Measurements from ENCODE around the gene ZSCAN18. TPM values are rescaled to one million over a fixed set of nuclear protein-coding genes. Genes with fewer than 3 reads are reported as not detected.

Gene ZSCAN18
- total RNA-seq, 1 experiment from 2014 or later: 0.12 TPM

DNA sequence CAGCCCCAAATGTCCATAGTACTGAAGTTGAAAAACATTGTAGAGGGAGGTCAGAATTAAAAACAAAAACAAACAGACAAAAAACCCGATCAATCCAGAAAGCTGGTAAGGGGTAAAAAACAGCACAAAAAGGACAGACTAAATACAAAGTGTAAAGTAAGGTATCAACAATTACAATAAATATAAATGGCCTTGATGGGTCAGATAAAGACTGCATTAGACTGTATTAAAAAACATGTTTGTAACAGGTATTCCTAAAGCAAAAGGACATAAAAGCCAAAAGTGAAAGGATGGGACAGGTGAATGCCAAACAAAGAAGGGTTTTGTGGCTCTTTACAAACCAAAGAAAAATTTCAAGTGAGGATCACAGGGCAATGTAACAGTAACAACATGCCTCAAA lies 36.2 kb upstream of the ZSCAN18 start:
- DNase-seq (ENCODE audit: low read depth, low spot score): no peak
- H3K4me1 ChIP-seq (ENCODE audit: control insufficient read depth in 1 of 2, insufficient read depth in 2 of 2, low read length in 2 of 2): no peaks in the 10 kb centered on the region
- no peaks in the 10 kb centered on the region for H3K79me2 ChIP-seq (ENCODE audit: insufficient read depth, low read length)
- ChIA-PET RAD21 (ENCODE audit: low non-redundant PET in 1 of 2, low total read pairs in 2 of 2, uncharacterized antibody in 2 of 2, unreplicated experiment in 2 of 2) (no interaction called here), CTCF (no interaction called here), POLR2A (no interaction called here)
- no peaks in the 10 kb centered on the region; a peak in 1 of 4 replicates for H3K36me3 ChIP-seq (ENCODE audit: control insufficient read depth in 1 of 2, insufficient read depth in 2 of 2, low read length in 2 of 2)
- no peak overlapping the region for H3K9ac ChIP-seq (ENCODE audit: low read length)
- no peak overlapping the region for H3K4me3 ChIP-seq (replicated peaks in 1 of 2; ENCODE audit: low read depth in 1 of 2, low read length in 2 of 2)
- H2AFZ ChIP-seq (ENCODE audit: low read depth, low read length, poor library complexity, severe bottlenecking): no peak overlapping the region
- BruUV-seq (replicated peaks): no TSS peak
- TF ChIP-seq ZNF274 (IDR thresholded peaks at IDR 0.05; ENCODE audit: low read depth, low read length) (no peak), EZH2phosphoT487 (IDR thresholded peaks at IDR 0.05; ENCODE audit: borderline replicate concordance) (no peak), ELF1 (IDR thresholded peaks at IDR 0.05; ENCODE audit: borderline replicate concordance, low read depth) (no peak), EZH2 (IDR thresholded peaks at IDR 0.05) (no peak), FOSL1 (IDR thresholded peaks at IDR 0.05; ENCODE audit: low read depth) (no peak), EGR1 (IDR thresholded peaks at IDR 0.05; ENCODE audit: low read depth) (no peak), YY1 (IDR thresholded peaks at IDR 0.05; ENCODE audit: extremely low read depth, insufficient replicate concordance, low read depth, low read length) (no peak), SIN3A (IDR thresholded peaks at IDR 0.05; ENCODE audit: low read depth) (no peak), RAD21 (IDR thresholded peaks at IDR 0.05; ENCODE audit: low read depth) (no peak), ZFX (IDR thresholded peaks at IDR 0.05) (no peak), JUND (IDR thresholded peaks at IDR 0.05) (no peak)
- TF ChIP-seq, protein P1, sequence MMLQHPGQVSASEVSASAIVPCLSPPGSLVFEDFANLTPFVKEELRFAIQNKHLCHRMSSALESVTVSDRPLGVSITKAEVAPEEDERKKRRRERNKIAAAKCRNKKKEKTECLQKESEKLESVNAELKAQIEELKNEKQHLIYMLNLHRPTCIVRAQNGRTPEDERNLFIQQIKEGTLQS (IDR thresholded peaks at IDR 0.05): no peak
- no peak overlapping the region for H3K27ac ChIP-seq (ENCODE audit: low read depth, low read length)
- no peaks in the 10 kb centered on the region for H3K9me2 ChIP-seq (ENCODE audit: insufficient read depth)
- H3K27me3 ChIP-seq (ENCODE audit: insufficient read depth, low read length): no peaks in the 10 kb centered on the region
- no peaks in the 10 kb centered on the region for H4K20me1 ChIP-seq (ENCODE audit: insufficient read depth)
- intact Hi-C loops (cut with micrococcal nuclease): no loop called here
- ATAC-seq: no peak
- peaks cover 7 to 39% of the 10 kb centered on the region in 2 experiments; a peak in 3 of 4 replicates for H3K9me3 ChIP-seq (ENCODE audit: control insufficient read depth in 1 of 2, insufficient read depth in 1 of 2, low read depth in 1 of 2, low read length in 2 of 2)
- no peak overlapping the region for H3K4me2 ChIP-seq (ENCODE audit: low read length)

DNA sequence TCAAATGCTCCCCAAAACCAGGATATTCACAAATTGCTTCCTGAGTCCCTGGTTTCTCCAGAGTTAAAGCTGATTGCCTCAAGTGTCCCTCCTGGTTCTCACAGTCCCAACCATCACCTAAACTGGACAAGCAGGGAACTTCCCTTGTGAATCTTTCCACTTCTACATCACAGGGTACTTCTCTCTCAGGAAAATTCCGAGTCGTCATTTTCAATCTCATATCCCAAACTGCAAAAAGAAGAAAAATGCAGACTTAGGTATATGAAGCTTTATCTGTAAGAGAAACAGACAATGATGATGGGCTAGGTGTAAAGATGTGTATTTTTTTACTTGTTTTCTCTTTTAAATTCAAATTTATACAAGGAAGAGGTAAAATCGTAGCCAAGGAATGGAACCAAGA lies 31.3 kb upstream of the ZSCAN18 start:
- BruUV-seq (replicated peaks): no TSS peak
- H3K36me3 ChIP-seq (ENCODE audit: control insufficient read depth in 1 of 2, insufficient read depth in 2 of 2, low read length in 2 of 2): no peaks in the 10 kb centered on the region
- no peak overlapping the region for H3K27ac ChIP-seq (ENCODE audit: low read depth, low read length)
- intact Hi-C loops (cut with micrococcal nuclease): no loop called here
- no peaks in the 10 kb centered on the region for H3K79me2 ChIP-seq (ENCODE audit: insufficient read depth, low read length)
- DNase-seq (ENCODE audit: low read depth, low spot score) (no peak), ATAC-seq (no peak)
- H3K4me1 ChIP-seq (ENCODE audit: control insufficient read depth in 1 of 2, insufficient read depth in 2 of 2, low read length in 2 of 2): no peaks in the 10 kb centered on the region
- ChIA-PET RAD21 (ENCODE audit: low non-redundant PET in 1 of 2, low total read pairs in 2 of 2, uncharacterized antibody in 2 of 2, unreplicated experiment in 2 of 2) (no interaction called here), POLR2A (no interaction called here), CTCF (no interaction called here)
- no peaks in the 10 kb centered on the region for H3K27me3 ChIP-seq (ENCODE audit: insufficient read depth, low read length)
- no peaks in the 10 kb centered on the region for H3K9me2 ChIP-seq (ENCODE audit: insufficient read depth)
- H4K20me1 ChIP-seq (ENCODE audit: insufficient read depth): no peaks in the 10 kb centered on the region
- no peak overlapping the region for H3K4me3 ChIP-seq (replicated peaks in 1 of 2; ENCODE audit: low read depth in 1 of 2, low read length in 2 of 2)
- no peak overlapping the region for H2AFZ ChIP-seq (ENCODE audit: low read depth, low read length, poor library complexity, severe bottlenecking)
- no peak overlapping the region for H3K4me2 ChIP-seq (ENCODE audit: low read length)
- no peak overlapping the region for H3K9ac ChIP-seq (ENCODE audit: low read length)
- H3K9me3 ChIP-seq (ENCODE audit: control insufficient read depth in 1 of 2, insufficient read depth in 1 of 2, low read depth in 1 of 2, low read length in 2 of 2): peaks cover 30 to 41% of the 10 kb centered on the region in 2 experiments; a peak in 3 of 4 replicates
- TF ChIP-seq ZNF274 (IDR thresholded peaks at IDR 0.05; ENCODE audit: low read depth, low read length): no peak
- TF ChIP-seq FOSL1 (IDR thresholded peaks at IDR 0.05; ENCODE audit: low read depth): no peak
- TF ChIP-seq, protein P2, sequence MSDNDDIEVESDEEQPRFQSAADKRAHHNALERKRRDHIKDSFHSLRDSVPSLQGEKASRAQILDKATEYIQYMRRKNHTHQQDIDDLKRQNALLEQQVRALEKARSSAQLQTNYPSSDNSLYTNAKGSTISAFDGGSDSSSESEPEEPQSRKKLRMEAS (IDR thresholded peaks at IDR 0.05): no peak
- TF ChIP-seq, protein P3, sequence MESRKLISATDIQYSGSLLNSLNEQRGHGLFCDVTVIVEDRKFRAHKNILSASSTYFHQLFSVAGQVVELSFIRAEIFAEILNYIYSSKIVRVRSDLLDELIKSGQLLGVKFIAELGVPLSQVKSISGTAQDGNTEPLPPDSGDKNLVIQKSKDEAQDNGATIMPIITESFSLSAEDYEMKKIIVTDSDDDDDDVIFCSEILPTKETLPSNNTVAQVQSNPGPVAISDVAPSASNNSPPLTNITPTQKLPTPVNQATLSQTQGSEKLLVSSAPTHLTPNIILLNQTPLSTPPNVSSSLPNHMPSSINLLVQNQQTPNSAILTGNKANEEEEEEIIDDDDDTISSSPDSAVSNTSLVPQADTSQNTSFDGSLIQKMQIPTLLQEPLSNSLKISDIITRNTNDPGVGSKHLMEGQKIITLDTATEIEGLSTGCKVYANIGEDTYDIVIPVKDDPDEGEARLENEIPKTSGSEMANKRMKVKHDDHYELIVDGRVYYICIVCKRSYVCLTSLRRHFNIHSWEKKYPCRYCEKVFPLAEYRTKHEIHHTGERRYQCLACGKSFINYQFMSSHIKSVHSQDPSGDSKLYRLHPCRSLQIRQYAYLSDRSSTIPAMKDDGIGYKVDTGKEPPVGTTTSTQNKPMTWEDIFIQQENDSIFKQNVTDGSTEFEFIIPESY (IDR thresholded peaks at IDR 0.05; ENCODE audit: extremely low read depth, insufficient replicate concordance, low read length): no peak
- no peak for TF ChIP-seq SRF (IDR thresholded peaks at IDR 0.05; ENCODE audit: low read depth)
- TF ChIP-seq ZFX (IDR thresholded peaks at IDR 0.05): no peak
- TF ChIP-seq SP1 (IDR thresholded peaks at IDR 0.05; ENCODE audit: low read depth): no peak
- no peak for TF ChIP-seq SIN3A (IDR thresholded peaks at IDR 0.05; ENCODE audit: low read depth)
- no peak for TF ChIP-seq TCF7L2 (IDR thresholded peaks at IDR 0.05; ENCODE audit: borderline replicate concordance, extremely low read depth, insufficient read depth, insufficient read length)
- TF ChIP-seq, protein P1 (IDR thresholded peaks at IDR 0.05): no peak
- no peak for TF ChIP-seq EZH2 (IDR thresholded peaks at IDR 0.05)

All from HCT116 (cell line).